MM.1S (cell line): ENCODE results near the gene EIF4A3.

Experiments
- DNase-seq: peaks from one replicate; pipeline ENCODE4 v3.0.0-alpha.2; 2015
- H2AFZ ChIP-seq: fragments of 300-600 bp; sonication (generic); 2 replicates; pipeline ENCODE4 v1.6.0; 2016; ENCODE audit warnings: antibody characterized with exemption, low read length
- H3F3A ChIP-seq: fragments of 300-600 bp; sonication (generic); 2 replicates; pipeline ENCODE4 v1.6.1; 2016; ENCODE audit warnings: mild to moderate bottlenecking, antibody characterized with exemption, low read length, moderate library complexity, mixed read lengths; ENCODE audit not compliant: insufficient read depth
- H3K27ac ChIP-seq: fragments of 300-600 bp; sonication (generic); 2 replicates; pipeline ENCODE4 v1.5.1; 2016; ENCODE audit warnings: mild to moderate bottlenecking, low read length
- H3K27me3 ChIP-seq: fragments of 300-600 bp; sonication (generic); replicated peaks from 2 replicates; pipeline ENCODE4 v1.6.0; 2016; ENCODE audit warnings: low read length; ENCODE audit not compliant: insufficient read depth
- H3K36me3 ChIP-seq: fragments of 300-600 bp; sonication (generic); replicated peaks from 2 replicates; pipeline ENCODE4 v1.6.1; 2016; ENCODE audit warnings: mild to moderate bottlenecking, low read length, mixed read lengths; ENCODE audit not compliant: insufficient read depth
- H3K4me1 ChIP-seq: fragments of 300-600 bp; sonication (generic); 2 replicates; pipeline ENCODE4 v1.6.1; 2016; ENCODE audit warnings: low read length, mixed read lengths
- H3K4me2 ChIP-seq: fragments of 300-600 bp; sonication (generic); 2 replicates; pipeline ENCODE4 v1.6.0; 2016; ENCODE audit warnings: low read depth, low read length
- H3K4me3 ChIP-seq: fragments of 300-600 bp; sonication (generic); 2 replicates; pipeline ENCODE4 v1.5.1; 2016; ENCODE audit warnings: low read length, mixed read lengths
- H3K79me2 ChIP-seq: fragments of 300-600 bp; sonication (generic); 2 replicates; pipeline ENCODE4 v1.6.1; 2016; ENCODE audit warnings: mixed run types, low read length, mixed read lengths
- H3K9ac ChIP-seq: fragments of 300-600 bp; sonication (generic); 2 replicates; pipeline ENCODE4 v1.6.1; 2016; ENCODE audit warnings: low read length, mixed read lengths
- H3K9me2 ChIP-seq: fragments of 300-600 bp; sonication (generic); replicated peaks from 2 replicates; pipeline ENCODE4 v1.6.1; 2016; ENCODE audit warnings: mild to moderate bottlenecking, low read length, mixed read lengths; ENCODE audit not compliant: insufficient read depth
- H3K9me3 ChIP-seq: fragments of 300-600 bp; sonication (generic); replicated peaks from 2 replicates; pipeline ENCODE4 v1.6.1; 2016; ENCODE audit warnings: mild to moderate bottlenecking, low read length, mixed read lengths; ENCODE audit not compliant: insufficient read depth
- H4K20me1 ChIP-seq: fragments of 300-600 bp; sonication (generic); 2 replicates; pipeline ENCODE4 v1.6.1; 2016; ENCODE audit warnings: mild to moderate bottlenecking, low read length, moderate library complexity, mixed read lengths; ENCODE audit not compliant: insufficient read depth
- CTCF ChIP-seq: fragments of 300-600 bp; sonication (generic); IDR thresholded peaks from 2 replicates; pipeline ENCODE4 v1.5.1; 2016; ENCODE audit warnings: antibody characterized with exemption, low read length, mixed read lengths
- EZH2 ChIP-seq: fragments of 300-600 bp; sonication (generic); optimal IDR thresholded peaks from 2 replicates; pipeline ENCODE3; 2017; ENCODE audit warnings: low read depth, mild to moderate bottlenecking, antibody characterized with exemption, low read length, mixed read lengths
- EZH2phosphoT487 ChIP-seq: fragments of 300-600 bp; sonication (generic); IDR thresholded peaks from 2 replicates; pipeline ENCODE4 v1.6.1; 2018; ENCODE audit warnings: antibody characterized with exemption, low read length

EIF4A3 gene

GRCh38 chr17:80103449-80104085 lies 43.4 kb downstream of the EIF4A3 start:
- H3K27me3 ChIP-seq, result peaks cover 57% of the 10 kb centered on the region
- H3F3A ChIP-seq, result no peaks in the 10 kb centered on the region
- H3K36me3 ChIP-seq, result no peaks in the 10 kb centered on the region
- H2AFZ ChIP-seq, result no peak overlapping the region
- H3K9me3 ChIP-seq, result no peaks in the 10 kb centered on the region
- H3K4me3 ChIP-seq, result no peak overlapping the region
- DNase-seq, result no peak
- TF ChIP-seq CTCF, result no peak
- no peak for TF ChIP-seq EZH2phosphoT487
- no peak for TF ChIP-seq EZH2
- peaks cover 4% of the 10 kb centered on the region; the same call in 1 of the 2 replicates for H3K4me1 ChIP-seq
- no peak overlapping the region for H3K9ac ChIP-seq
- no peaks in the 10 kb centered on the region for H4K20me1 ChIP-seq
- H3K27ac ChIP-seq, result no peak overlapping the region
- no peaks in the 10 kb centered on the region for H3K79me2 ChIP-seq
- H3K9me2 ChIP-seq, result no peaks in the 10 kb centered on the region
- H3K4me2 ChIP-seq, result no peak overlapping the region

GRCh38 chr17:80102664-80103448 lies 44.1 kb downstream of the EIF4A3 start:
- H3K9me2 ChIP-seq, result no peaks in the 10 kb centered on the region
- no peak for DNase-seq
- no peak overlapping the region for H3K9ac ChIP-seq
- no peaks in the 10 kb centered on the region for H3K36me3 ChIP-seq
- no peak overlapping the region for H2AFZ ChIP-seq
- H3K4me3 ChIP-seq, result no peak overlapping the region
- H3K9me3 ChIP-seq, result no peaks in the 10 kb centered on the region
- H3K79me2 ChIP-seq, result no peaks in the 10 kb centered on the region
- H3K4me1 ChIP-seq, result peaks cover 4% of the 10 kb centered on the region; the same call in 1 of the 2 replicates
- no peaks in the 10 kb centered on the region for H4K20me1 ChIP-seq
- H3F3A ChIP-seq, result no peaks in the 10 kb centered on the region
- peaks cover 56% of the 10 kb centered on the region for H3K27me3 ChIP-seq
- H3K27ac ChIP-seq, result no peak overlapping the region
- peak overlapping the region; percentile 100; the same call in 1 of the 2 replicates for H3K4me2 ChIP-seq
- TF ChIP-seq EZH2 (no peak), CTCF (no peak), EZH2phosphoT487 (no peak)

- peak overlapping the region; percentile 83 for H3K4me3 ChIP-seq
- H3K9me3 ChIP-seq, result no peaks in the 10 kb centered on the region
- H3K27me3 ChIP-seq, result peaks cover 58% of the 10 kb centered on the region
- no peaks in the 10 kb centered on the region for H3K36me3 ChIP-seq
- H3K27ac ChIP-seq, result no peak overlapping the region
- DNase-seq, result no peak
- TF ChIP-seq CTCF, result no peak
- no peak for TF ChIP-seq EZH2phosphoT487
- no peak for TF ChIP-seq EZH2
- H3K4me2 ChIP-seq, result peak overlapping the region; percentile 100
- H2AFZ ChIP-seq, result peak overlapping the region; percentile 95
- no peaks in the 10 kb centered on the region for H3K79me2 ChIP-seq
- H3K9ac ChIP-seq, result peak overlapping the region; percentile 70; the same call in 1 of the 2 replicates
- H3F3A ChIP-seq, result no peaks in the 10 kb centered on the region
- H4K20me1 ChIP-seq, result no peaks in the 10 kb centered on the region
- H3K4me1 ChIP-seq, result peaks cover 4% of the 10 kb centered on the region; the same call in 1 of the 2 replicates
- no peaks in the 10 kb centered on the region for H3K9me2 ChIP-seq
Measured at GRCh38 chr17:80101946-80102663, 44.8 kb downstream of the EIF4A3 start.
